ENCODE data around the gene OR51F1.
"Not testable (repeated sequence)": the region's sequence is repeated elsewhere in the genome, so short reads cannot be mapped to it uniquely, and the experiment has no call there.

The OR51F1 gene

GRCh38 chr11:4727171-4727570 is 42.6 kb downstream of the OR51F1 start:
- H3K9me3 ChIP-seq, result no peaks in the 10 kb centered on the region
- no peaks in the 10 kb centered on the region for H3K27me3 ChIP-seq (ENCODE audit: low read depth)
- in situ Hi-C loops (cut with MboI; ENCODE audit: low sequenced_read_pairs), result no loop called here
- no peak for DNase-seq (ENCODE audit: low spot score in 2 of 2)
- no peaks in the 10 kb centered on the region for H3K4me1 ChIP-seq
- no peak overlapping the region for H3K4me3 ChIP-seq
- no peaks in the 10 kb centered on the region for H3K36me3 ChIP-seq (replicated peaks)

GRCh38 chr11:4722616-4723534 is 46.9 kb downstream of the OR51F1 start:
- H3K4me1 ChIP-seq; H3K27me3 ChIP-seq (ENCODE audit: low read depth); H3K9me3 ChIP-seq; H3K4me3 ChIP-seq; in situ Hi-C loops (cut with MboI; ENCODE audit: low sequenced_read_pairs); H3K36me3 ChIP-seq (replicated peaks): not testable (repeated sequence)
- DNase-seq (ENCODE audit: low spot score in 2 of 2), result peak in 1 of 2 experiments; percentile 30
